HEK293 (cell line): ENCODE data around the gene HHAT.

Experiments
- CTCF ChIA-PET: fragments of 350-600 bp; formaldehyde crosslinking; extraction: SDS; loops from one replicate; lab custom pipeline; 2021; ENCODE audit warnings: antibody characterized with exemption; lab: Yijun Ruan, JAX
- POLR2A ChIA-PET: fragments of 300-600 bp; formaldehyde crosslinking; extraction: SDS; loops from one replicate; lab custom pipeline; 2020; ENCODE audit warnings: antibody characterized with exemption, inconsistent platforms; lab: Yijun Ruan, JAX
- H3K27ac ChIP-seq: fragments of 200-500 bp; sonication (Bioruptor generic); 2 replicates; pipeline ENCODE4 v1.5.1; 2014; ENCODE audit warnings: low read depth, low read length, control low read depth, inconsistent platforms; ENCODE audit errors: extremely low read depth
- H3K36me3 ChIP-seq, 2 experiments: fragments of 200-500 bp in 1 of 2; sonication (Bioruptor generic) in 1 of 2; 1 replicate in 1 of 2; 2 replicates in 1 of 2; pipeline ENCODE4 v1.5.1; 2014 to 2017; ENCODE audit warnings: inconsistent platforms in 2 of 2, low read length in 2 of 2; ENCODE audit not compliant: control insufficient read depth in 2 of 2, insufficient read depth in 1 of 2
- H3K4me1 ChIP-seq: fragments of 200-500 bp; sonication (Bioruptor generic); 2 replicates; pipeline ENCODE4 v1.5.1; 2014; ENCODE audit warnings: mild to moderate bottlenecking, low read length, inconsistent platforms; ENCODE audit not compliant: control insufficient read depth, insufficient read depth
- H3K4me3 ChIP-seq: 2 replicates; pipeline ENCODE4 v1.5.1; 2011; ENCODE audit warnings: low read depth, mild to moderate bottlenecking, control low read depth, low read length, moderate library complexity
- H3K9me3 ChIP-seq: fragments of 200-500 bp; sonication (Bioruptor generic); 2 replicates; pipeline ENCODE4 v1.5.1; 2014; ENCODE audit warnings: low read depth, low read length, inconsistent platforms; ENCODE audit not compliant: control insufficient read depth, insufficient read depth
- GLI4 ChIP-seq: fragments of 450-650 bp; formaldehyde crosslinking; IDR thresholded peaks from 2 replicates; pipeline ENCODE4 v1.5.1; 2016; ENCODE audit warnings: missing biosample characterization, missing genetic modification characterization
- HOXC10 ChIP-seq: sonication (generic); formaldehyde crosslinking; IDR thresholded peaks from 2 replicates; pipeline ENCODE4 v1.8.1; 2023; ENCODE audit warnings: mild to moderate bottlenecking, missing genetic modification reagents
- PRDM2 ChIP-seq: fragments of 450-650 bp; formaldehyde crosslinking; IDR thresholded peaks from 2 replicates; pipeline ENCODE4 v1.5.1; 2016; ENCODE audit warnings: missing biosample characterization, missing genetic modification characterization, borderline replicate concordance
- RBAK ChIP-seq: fragments of 450-650 bp; formaldehyde crosslinking; IDR thresholded peaks from 2 replicates; pipeline ENCODE4 v1.5.1; 2016; ENCODE audit warnings: missing biosample characterization, missing genetic modification characterization
- REST ChIP-seq: fragments of 450-650 bp; formaldehyde crosslinking; IDR thresholded peaks from 2 replicates; pipeline ENCODE4 v1.5.1; 2016; ENCODE audit warnings: missing biosample characterization, missing genetic modification characterization
- SCRT1 ChIP-seq: fragments of 450-650 bp; formaldehyde crosslinking; IDR thresholded peaks from 2 replicates; pipeline ENCODE4 v1.5.1; 2016; ENCODE audit warnings: missing biosample characterization, missing genetic modification characterization, borderline replicate concordance
- TRIM28 ChIP-seq: IDR thresholded peaks from 2 replicates; pipeline ENCODE4 v1.6.1; 2011; ENCODE audit warnings: low read length, control low read depth, borderline replicate concordance
- ZBTB7A ChIP-seq: fragments of 450-650 bp; formaldehyde crosslinking; IDR thresholded peaks from 2 replicates; pipeline ENCODE4 v1.5.1; 2016; ENCODE audit warnings: low read depth, missing biosample characterization, missing genetic modification characterization
- ZIC2 ChIP-seq: fragments of 450-650 bp; formaldehyde crosslinking; IDR thresholded peaks from 2 replicates; pipeline ENCODE4 v1.5.1; 2016; ENCODE audit warnings: missing biosample characterization, missing genetic modification characterization
- ZNF138 ChIP-seq: fragments of 450-650 bp; formaldehyde crosslinking; IDR thresholded peaks from 2 replicates; pipeline ENCODE4 v1.5.1; 2016; ENCODE audit warnings: missing biosample characterization, missing genetic modification characterization, borderline replicate concordance
- ZNF23 ChIP-seq: fragments of 450-650 bp; formaldehyde crosslinking; IDR thresholded peaks from 2 replicates; pipeline ENCODE4 v1.5.1; 2016; ENCODE audit warnings: missing biosample characterization, missing genetic modification characterization, borderline replicate concordance
- ZNF292 ChIP-seq: fragments of 450-650 bp; formaldehyde crosslinking; IDR thresholded peaks from 2 replicates; pipeline ENCODE4 v1.5.1; 2016; ENCODE audit warnings: low read depth, missing biosample characterization, missing genetic modification characterization, borderline replicate concordance
- ZNF354C ChIP-seq: fragments of 450-650 bp; formaldehyde crosslinking; IDR thresholded peaks from 2 replicates; pipeline ENCODE4 v1.5.1; 2016; ENCODE audit warnings: missing biosample characterization, missing genetic modification characterization, low read depth, borderline replicate concordance
- ZNF830 ChIP-seq: fragments of 450-650 bp; IDR thresholded peaks from 2 replicates; pipeline ENCODE4 v1.5.0; 2018; ENCODE audit warnings: missing biosample characterization, missing genetic modification characterization, low read depth, mild to moderate bottlenecking, moderate library complexity

HHAT gene

GRCh38 chr1:210690236-210690635, 361.5 kb downstream of the HHAT start:
- no peak for TF ChIP-seq SCRT1 (tag by site-specific recombination)
- TF ChIP-seq ZIC2 (tag by site-specific recombination) = peak; percentile 26; the same call in 1 of the 2 replicates
- POLR2A ChIA-PET = no interaction called here

GRCh38 chr1:210691039-210691610, 362.4 kb downstream of the HHAT start:
- Histone ChIP-seq H3K27ac (no peak overlapping the region), H3K4me1 (no peaks in the 10 kb centered on the region), H3K4me3 (no peak overlapping the region), H3K9me3 (no peaks in the 10 kb centered on the region), H3K36me3 (no peaks in the 10 kb centered on the region)
- TF ChIP-seq ZNF292 (tag by site-specific recombination) (no peak), ZNF23 (tag by site-specific recombination) (no peak), HOXC10 (CRISPR knock-in tag) (no peak), ZNF354C (tag by site-specific recombination) (no peak), ZNF138 (tag by site-specific recombination) (no peak), PRDM2 (tag by site-specific recombination) (no peak), ZNF830 (no peak), TRIM28 (no peak), ZBTB7A (tag by site-specific recombination) (no peak), GLI4 (no peak), REST (tag by site-specific recombination) (no peak), RBAK (tag by site-specific recombination) (no peak)
- POLR2A ChIA-PET = no interaction called here
- CTCF ChIA-PET = no interaction called here

More at GRCh38 chr1:210690236-210690635, 361.5 kb downstream of the HHAT start:
- Histone ChIP-seq H3K9me3 (no peaks in the 10 kb centered on the region), H3K36me3 (no peaks in the 10 kb centered on the region), H3K4me1 (no peaks in the 10 kb centered on the region), H3K27ac (no peak overlapping the region), H3K4me3 (no peak overlapping the region)
- CTCF ChIA-PET = no interaction called here
